MM.1S (cell line): ENCODE measurements around the gene ARFIP1.
A peak's percentile ranks its signal among the peaks of the same experiment; 100 is the strongest.

Source experiments
- DNase-seq: peaks from one replicate; pipeline ENCODE4 v3.0.0-alpha.2; 2015
- H2AFZ ChIP-seq: fragments of 300-600 bp; sonication (generic); 2 replicates; pipeline ENCODE4 v1.6.0; 2016; ENCODE audit warnings: antibody characterized with exemption, low read length
- H3F3A ChIP-seq: fragments of 300-600 bp; sonication (generic); 2 replicates; pipeline ENCODE4 v1.6.1; 2016; ENCODE audit warnings: mild to moderate bottlenecking, antibody characterized with exemption, low read length, moderate library complexity, mixed read lengths; ENCODE audit not compliant: insufficient read depth
- H3K27ac ChIP-seq: fragments of 300-600 bp; sonication (generic); 2 replicates; pipeline ENCODE4 v1.5.1; 2016; ENCODE audit warnings: mild to moderate bottlenecking, low read length
- H3K27me3 ChIP-seq: fragments of 300-600 bp; sonication (generic); replicated peaks from 2 replicates; pipeline ENCODE4 v1.6.0; 2016; ENCODE audit warnings: low read length; ENCODE audit not compliant: insufficient read depth
- H3K36me3 ChIP-seq: fragments of 300-600 bp; sonication (generic); replicated peaks from 2 replicates; pipeline ENCODE4 v1.6.1; 2016; ENCODE audit warnings: mild to moderate bottlenecking, low read length, mixed read lengths; ENCODE audit not compliant: insufficient read depth
- H3K4me1 ChIP-seq: fragments of 300-600 bp; sonication (generic); 2 replicates; pipeline ENCODE4 v1.6.1; 2016; ENCODE audit warnings: low read length, mixed read lengths
- H3K4me2 ChIP-seq: fragments of 300-600 bp; sonication (generic); 2 replicates; pipeline ENCODE4 v1.6.0; 2016; ENCODE audit warnings: low read depth, low read length
- H3K4me3 ChIP-seq: fragments of 300-600 bp; sonication (generic); 2 replicates; pipeline ENCODE4 v1.5.1; 2016; ENCODE audit warnings: low read length, mixed read lengths
- H3K79me2 ChIP-seq: fragments of 300-600 bp; sonication (generic); 2 replicates; pipeline ENCODE4 v1.6.1; 2016; ENCODE audit warnings: mixed run types, low read length, mixed read lengths
- H3K9ac ChIP-seq: fragments of 300-600 bp; sonication (generic); 2 replicates; pipeline ENCODE4 v1.6.1; 2016; ENCODE audit warnings: low read length, mixed read lengths
- H3K9me2 ChIP-seq: fragments of 300-600 bp; sonication (generic); replicated peaks from 2 replicates; pipeline ENCODE4 v1.6.1; 2016; ENCODE audit warnings: mild to moderate bottlenecking, low read length, mixed read lengths; ENCODE audit not compliant: insufficient read depth
- H3K9me3 ChIP-seq: fragments of 300-600 bp; sonication (generic); replicated peaks from 2 replicates; pipeline ENCODE4 v1.6.1; 2016; ENCODE audit warnings: mild to moderate bottlenecking, low read length, mixed read lengths; ENCODE audit not compliant: insufficient read depth
- H4K20me1 ChIP-seq: fragments of 300-600 bp; sonication (generic); 2 replicates; pipeline ENCODE4 v1.6.1; 2016; ENCODE audit warnings: mild to moderate bottlenecking, low read length, moderate library complexity, mixed read lengths; ENCODE audit not compliant: insufficient read depth
- EZH2 ChIP-seq: fragments of 300-600 bp; sonication (generic); optimal IDR thresholded peaks from 2 replicates; pipeline ENCODE3; 2017; ENCODE audit warnings: low read depth, mild to moderate bottlenecking, antibody characterized with exemption, low read length, mixed read lengths
- EZH2phosphoT487 ChIP-seq: fragments of 300-600 bp; sonication (generic); IDR thresholded peaks from 2 replicates; pipeline ENCODE4 v1.6.1; 2018; ENCODE audit warnings: antibody characterized with exemption, low read length
- TF ChIP-seq, protein P1 (sequence below): fragments of 300-600 bp; sonication (generic); IDR thresholded peaks from 2 replicates; pipeline ENCODE4 v1.5.1; 2016; ENCODE audit warnings: antibody characterized with exemption, low read length, mixed read lengths

Gene ARFIP1

DNA sequence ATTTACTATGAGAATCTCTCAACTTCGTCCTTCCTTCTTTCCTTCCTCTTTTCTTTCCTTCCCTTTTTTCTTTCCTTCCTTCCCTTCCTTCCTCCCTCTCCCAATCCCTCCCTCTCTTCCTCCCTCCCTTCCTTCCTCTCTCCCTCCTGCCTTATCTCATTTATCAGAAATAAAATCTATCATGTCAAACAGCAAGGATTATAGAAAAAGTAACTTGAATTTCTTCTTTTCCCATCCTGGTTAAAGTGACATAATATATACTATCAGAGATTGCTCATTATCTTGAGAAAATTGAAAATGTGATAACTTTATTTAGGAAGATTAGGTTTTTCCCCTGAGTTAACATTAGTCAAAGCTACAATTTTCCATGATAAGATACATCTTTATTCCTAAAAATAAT, 5.8 kb upstream of the ARFIP1 start:
- no peak for DNase-seq
- Histone ChIP-seq H2AFZ (no peak overlapping the region), H3K4me2 (no peak overlapping the region), H3K79me2 (no peaks in the 10 kb centered on the region), H3K9me3 (no peaks in the 10 kb centered on the region), H3K9ac (no peak overlapping the region), H4K20me1 (no peaks in the 10 kb centered on the region), H3K9me2 (no peaks in the 10 kb centered on the region), H3K4me1 (peaks cover 33% of the 10 kb centered on the region), H3K27ac (no peak overlapping the region), H3K4me3 (no peak overlapping the region), H3F3A (peaks cover 4% of the 10 kb centered on the region; the same call in 1 of the 2 replicates), H3K27me3 (no peaks in the 10 kb centered on the region), H3K36me3 (no peaks in the 10 kb centered on the region)
- TF ChIP-seq EZH2 (no peak), EZH2phosphoT487 (no peak)
- TF ChIP-seq, protein P1, sequence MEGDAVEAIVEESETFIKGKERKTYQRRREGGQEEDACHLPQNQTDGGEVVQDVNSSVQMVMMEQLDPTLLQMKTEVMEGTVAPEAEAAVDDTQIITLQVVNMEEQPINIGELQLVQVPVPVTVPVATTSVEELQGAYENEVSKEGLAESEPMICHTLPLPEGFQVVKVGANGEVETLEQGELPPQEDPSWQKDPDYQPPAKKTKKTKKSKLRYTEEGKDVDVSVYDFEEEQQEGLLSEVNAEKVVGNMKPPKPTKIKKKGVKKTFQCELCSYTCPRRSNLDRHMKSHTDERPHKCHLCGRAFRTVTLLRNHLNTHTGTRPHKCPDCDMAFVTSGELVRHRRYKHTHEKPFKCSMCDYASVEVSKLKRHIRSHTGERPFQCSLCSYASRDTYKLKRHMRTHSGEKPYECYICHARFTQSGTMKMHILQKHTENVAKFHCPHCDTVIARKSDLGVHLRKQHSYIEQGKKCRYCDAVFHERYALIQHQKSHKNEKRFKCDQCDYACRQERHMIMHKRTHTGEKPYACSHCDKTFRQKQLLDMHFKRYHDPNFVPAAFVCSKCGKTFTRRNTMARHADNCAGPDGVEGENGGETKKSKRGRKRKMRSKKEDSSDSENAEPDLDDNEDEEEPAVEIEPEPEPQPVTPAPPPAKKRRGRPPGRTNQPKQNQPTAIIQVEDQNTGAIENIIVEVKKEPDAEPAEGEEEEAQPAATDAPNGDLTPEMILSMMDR: no peak

DNA sequence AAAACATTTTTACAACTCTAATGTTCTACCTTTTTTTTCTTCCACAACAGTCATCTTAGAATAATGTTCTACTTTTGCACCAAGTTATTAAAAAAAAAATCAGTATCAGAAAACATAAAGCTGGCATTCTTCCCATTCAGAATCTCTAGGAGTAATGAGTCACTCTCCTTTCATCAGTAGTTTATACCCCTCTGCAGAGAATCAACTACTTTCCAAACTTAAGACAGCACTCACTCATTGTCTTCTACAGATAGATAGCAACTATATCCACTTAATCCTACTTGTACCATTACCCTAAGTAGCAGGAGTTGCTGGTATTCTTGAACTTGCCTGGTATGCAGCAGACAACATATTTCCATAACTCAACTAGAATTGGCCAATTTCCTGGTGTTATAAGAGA, 3.4 kb upstream of the ARFIP1 start:
- Histone ChIP-seq H3K27ac (no peak overlapping the region), H3K9me2 (no peaks in the 10 kb centered on the region), H3K4me1 (peaks cover 28% of the 10 kb centered on the region), H3K9ac (no peak overlapping the region), H3K79me2 (peaks cover 15% of the 10 kb centered on the region), H3K36me3 (no peaks in the 10 kb centered on the region), H3F3A (peaks cover 9% of the 10 kb centered on the region; the same call in 1 of the 2 replicates), H3K27me3 (no peaks in the 10 kb centered on the region), H2AFZ (no peak overlapping the region), H3K4me2 (no peak overlapping the region), H4K20me1 (no peaks in the 10 kb centered on the region), H3K4me3 (no peak overlapping the region), H3K9me3 (no peaks in the 10 kb centered on the region)
- TF ChIP-seq EZH2 (no peak), EZH2phosphoT487 (no peak)
- TF ChIP-seq, protein P1: no peak
- DNase-seq: no peak

DNA sequence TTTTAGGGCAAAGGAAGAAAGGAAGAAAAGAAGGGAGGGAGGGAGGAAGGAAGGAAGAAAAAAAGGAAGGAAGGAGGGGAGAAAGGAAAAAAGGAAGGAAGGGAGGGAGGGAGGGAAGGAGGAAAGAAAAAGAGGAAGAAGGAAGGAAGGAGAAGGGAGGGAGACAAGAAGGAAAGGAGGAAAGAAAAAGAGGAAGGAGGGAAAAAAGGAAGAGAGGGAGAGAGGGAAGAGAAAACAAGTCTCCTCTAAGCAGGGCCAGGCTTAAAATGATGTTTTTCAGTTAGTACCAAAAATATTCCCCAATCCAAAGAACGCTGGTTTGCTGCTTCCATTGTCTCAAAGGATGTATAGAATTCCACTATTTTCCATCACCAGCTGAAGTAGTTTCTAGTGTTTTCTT, 2.3 kb upstream of the ARFIP1 start:
- Histone ChIP-seq H3K4me3 (no peak overlapping the region), H3F3A (peaks cover 6% of the 10 kb centered on the region; the same call in 1 of the 2 replicates), H3K4me1 (peaks cover 29% of the 10 kb centered on the region), H3K9me2 (no peaks in the 10 kb centered on the region), H4K20me1 (no peaks in the 10 kb centered on the region), H3K27me3 (no peaks in the 10 kb centered on the region), H3K36me3 (no peaks in the 10 kb centered on the region), H3K9me3 (no peaks in the 10 kb centered on the region), H2AFZ (no peak overlapping the region), H3K27ac (no peak overlapping the region), H3K79me2 (peaks cover 27% of the 10 kb centered on the region), H3K9ac (no peak overlapping the region), H3K4me2 (no peak overlapping the region)
- TF ChIP-seq EZH2phosphoT487 (no peak), EZH2 (no peak)
- DNase-seq: no peak

DNA sequence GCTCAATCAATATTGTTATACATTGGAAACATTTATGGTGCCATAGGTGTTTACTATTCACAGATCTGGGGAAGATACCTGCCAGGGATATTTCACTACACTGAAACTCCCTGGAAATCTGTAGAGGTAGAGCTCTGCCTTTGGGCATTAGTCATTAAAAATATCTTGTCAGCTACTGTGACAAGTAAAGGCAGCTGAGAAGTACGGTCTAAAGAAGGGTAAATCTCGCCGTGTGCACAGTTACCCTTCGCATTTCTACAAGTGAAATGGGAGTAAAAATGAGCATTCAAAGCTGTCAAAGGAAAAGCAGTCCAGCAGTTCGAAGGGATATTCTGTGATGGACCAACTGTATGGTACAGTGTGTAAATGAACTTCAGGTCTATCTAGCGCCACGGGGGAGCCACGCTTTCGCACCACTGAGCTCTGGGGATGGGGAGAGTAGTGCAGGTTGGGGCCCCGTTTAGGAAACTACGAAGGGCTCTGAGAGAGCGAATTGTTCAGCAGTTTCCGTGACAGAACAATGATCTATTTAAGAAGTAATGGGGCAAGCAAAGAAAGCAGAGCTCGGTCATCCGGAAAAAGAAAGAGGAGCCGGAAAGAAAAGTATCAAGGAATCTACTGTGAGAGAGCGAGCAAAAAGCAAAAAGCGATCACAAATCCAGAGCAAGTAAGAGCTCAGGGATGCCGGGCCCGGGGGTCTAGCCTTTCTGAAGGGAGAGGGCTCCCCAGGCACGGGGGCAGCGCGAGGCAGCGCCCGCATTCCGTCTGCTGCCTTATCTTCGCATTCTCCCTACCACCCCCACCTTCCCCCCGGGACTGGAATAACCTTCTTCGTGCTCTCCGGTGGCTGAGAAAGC, 870 bp upstream of the ARFIP1 start:
- H3K9me2 ChIP-seq: no peaks in the 10 kb centered on the region
- H3K4me1 ChIP-seq: peaks cover 28% of the 10 kb centered on the region
- H3F3A ChIP-seq: peaks cover 6% of the 10 kb centered on the region; the same call in 1 of the 2 replicates
- H2AFZ ChIP-seq: peak overlapping the region; percentile 96
- no peaks in the 10 kb centered on the region for H3K27me3 ChIP-seq
- TF ChIP-seq EZH2 (no peak), EZH2phosphoT487 (no peak)
- TF ChIP-seq, protein P1: no peak
- H3K36me3 ChIP-seq: no peaks in the 10 kb centered on the region
- peak overlapping the region; percentile 77 for H3K27ac ChIP-seq
- H3K79me2 ChIP-seq: peaks cover 41% of the 10 kb centered on the region
- H3K4me2 ChIP-seq: peak overlapping the region; percentile 70
- DNase-seq: peak; percentile 50
- H3K9ac ChIP-seq: peak overlapping the region; percentile 75
- H4K20me1 ChIP-seq: no peaks in the 10 kb centered on the region
- H3K9me3 ChIP-seq: no peaks in the 10 kb centered on the region
- peak overlapping the region; percentile 76 for H3K4me3 ChIP-seq
